Tibial nerve (tissue), 4 donors: Measurements from ENCODE around the gene CELF3. TPM values are rescaled to one million over a fixed set of nuclear protein-coding genes. Genes with fewer than 3 reads are reported as not detected.

Source experiments
- DNase-seq, 2 donors: peaks; one replicate each; pipeline ENCODE4 v3.0.0-alpha.2; 2019; ENCODE audit warnings: low spot score in 2 of 2
- H3K27ac ChIP-seq, 4 donors: fragments of 200-600 bp; sonication (generic) in 3 of 4; one replicate each; pipeline ENCODE4 v1.5.1; 2017 to 2019; ENCODE audit warnings: mild to moderate bottlenecking in 1 of 4
- H3K27me3 ChIP-seq, 2 donors: fragments of 200-600 bp; sonication (generic) in 1 of 2; one replicate each; pipeline versions ENCODE4 v1.5.1 to v1.6.0; 2017 to 2019
- H3K36me3 ChIP-seq, 3 donors: fragments of 200-600 bp; sonication (generic); one replicate each; pipeline ENCODE4 v1.5.1; 2018 to 2019
- H3K4me1 ChIP-seq, 4 donors: fragments of 200-600 bp; sonication (generic) in 3 of 4; one replicate each; pipeline ENCODE4 v1.5.1; 2017 to 2019
- H3K4me3 ChIP-seq, 4 donors: fragments of 200-600 bp; sonication (generic) in 3 of 4; one replicate each; pipeline ENCODE4 v1.5.1; 2017 to 2019; ENCODE audit warnings: mild to moderate bottlenecking in 1 of 4, moderate library complexity in 1 of 4
- H3K9me3 ChIP-seq, 4 donors: fragments of 200-600 bp; sonication (generic) in 3 of 4; one replicate each; pipeline ENCODE4 v1.5.1; 2017 to 2019
- EP300 ChIP-seq, 2 donors: sonication (generic); formaldehyde crosslinking; IDR thresholded peaks; one replicate each; pipeline ENCODE4 v1.6.1; 2017; ENCODE audit warnings: antibody characterized with exemption in 2 of 2, mild to moderate bottlenecking in 1 of 2
- POLR2A ChIP-seq, 2 donors: fragments of 450-650 bp; IDR thresholded peaks; one replicate each; pipeline ENCODE4 v1.6.1; 2017; ENCODE audit warnings: antibody characterized with exemption in 2 of 2, mild to moderate bottlenecking in 2 of 2, moderate library complexity in 2 of 2
- WGBS, 2 donors: methylation state at CpG; one replicate each; pipeline ENCODE4 v1.1.5; 2018; 5-methylcytosine and 5-hydroxymethylcytosine counted together
- total RNA-seq, 4 donors: library from RNA; depleted of rRNA; stranded (reverse); fragments of >200 nt; gene quantifications; one replicate each; pipeline ENCODE4 v1.1.0, GENCODE V29; 2016
- TF ChIP-seq, protein P1 (sequence below), 5 experiments: fragments of 200-600 bp in 3 of 5; fragments of 450-650 bp in 2 of 5; sonication (generic) in 3 of 5; IDR thresholded peaks; one replicate each; pipeline ENCODE4 v1.5.1; 2016 to 2019; ENCODE audit warnings: antibody characterized with exemption in 5 of 5, mild to moderate bottlenecking in 3 of 5, moderate library complexity in 2 of 5

Gene CELF3
- total RNA-seq, 4 donors from 2014 or later, result not detected

- 79 to 82% methylated on average over 15 of the region's 15 CpGs for WGBS, 2 donors
- H3K27me3 ChIP-seq, result peaks cover 0 to 17% of the 10 kb centered on the region in 2 donors
- no peaks in the 10 kb centered on the region for H3K36me3 ChIP-seq
- H3K4me1 ChIP-seq, result no peaks in the 10 kb centered on the region
- no peak for DNase-seq
- no peaks in the 10 kb centered on the region for H3K9me3 ChIP-seq
- no peak overlapping the region for H3K27ac ChIP-seq
- H3K4me3 ChIP-seq, result no peak overlapping the region
- no peak for TF ChIP-seq EP300 (IDR thresholded peaks at IDR 0.05)
- TF ChIP-seq POLR2A (IDR thresholded peaks at IDR 0.05), result no peak
- TF ChIP-seq, protein P1, sequence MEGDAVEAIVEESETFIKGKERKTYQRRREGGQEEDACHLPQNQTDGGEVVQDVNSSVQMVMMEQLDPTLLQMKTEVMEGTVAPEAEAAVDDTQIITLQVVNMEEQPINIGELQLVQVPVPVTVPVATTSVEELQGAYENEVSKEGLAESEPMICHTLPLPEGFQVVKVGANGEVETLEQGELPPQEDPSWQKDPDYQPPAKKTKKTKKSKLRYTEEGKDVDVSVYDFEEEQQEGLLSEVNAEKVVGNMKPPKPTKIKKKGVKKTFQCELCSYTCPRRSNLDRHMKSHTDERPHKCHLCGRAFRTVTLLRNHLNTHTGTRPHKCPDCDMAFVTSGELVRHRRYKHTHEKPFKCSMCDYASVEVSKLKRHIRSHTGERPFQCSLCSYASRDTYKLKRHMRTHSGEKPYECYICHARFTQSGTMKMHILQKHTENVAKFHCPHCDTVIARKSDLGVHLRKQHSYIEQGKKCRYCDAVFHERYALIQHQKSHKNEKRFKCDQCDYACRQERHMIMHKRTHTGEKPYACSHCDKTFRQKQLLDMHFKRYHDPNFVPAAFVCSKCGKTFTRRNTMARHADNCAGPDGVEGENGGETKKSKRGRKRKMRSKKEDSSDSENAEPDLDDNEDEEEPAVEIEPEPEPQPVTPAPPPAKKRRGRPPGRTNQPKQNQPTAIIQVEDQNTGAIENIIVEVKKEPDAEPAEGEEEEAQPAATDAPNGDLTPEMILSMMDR (IDR thresholded peaks at IDR 0.05), result no peak
Observed at GRCh38 chr1:151708891-151709290, 7.7 kb downstream of the CELF3 start.

DNA sequence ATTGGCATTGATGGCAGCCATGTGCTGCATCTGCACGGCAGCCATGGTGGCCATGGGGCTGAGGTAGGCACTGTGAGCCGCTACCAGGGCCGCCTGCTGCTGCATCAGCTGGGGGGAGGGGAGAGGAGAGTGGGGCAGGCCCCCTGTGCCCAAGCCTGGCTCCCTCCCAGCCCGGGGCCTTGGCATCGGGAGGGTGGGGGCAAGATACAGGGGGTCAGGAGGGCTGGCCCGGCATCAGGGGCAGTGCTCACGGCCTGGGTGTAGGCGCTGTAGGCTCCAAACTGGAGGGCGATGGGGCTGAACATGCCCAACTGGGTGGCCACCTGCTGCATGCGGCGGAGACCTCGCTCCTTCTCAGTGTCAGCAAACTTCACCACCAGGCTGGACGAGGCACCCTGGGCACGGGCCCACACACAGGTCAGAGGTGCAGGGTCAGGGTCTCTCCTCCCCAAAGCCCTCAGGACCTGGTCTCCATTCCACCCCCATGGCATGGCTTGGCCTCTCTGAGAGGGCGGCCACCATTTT is 9.0 kb downstream of the CELF3 start:
- TF ChIP-seq, protein P1 (IDR thresholded peaks at IDR 0.05), result no peak
- TF ChIP-seq EP300 (IDR thresholded peaks at IDR 0.05) (no peak), POLR2A (IDR thresholded peaks at IDR 0.05) (no peak)
- WGBS, 2 donors, result 80 to 87% methylated on average over 13 to 15 of the region's 15 CpGs
- Histone ChIP-seq H3K4me3 (no peak overlapping the region), H3K4me1 (peaks cover 0 to 6% (median 0%) of the 10 kb centered on the region in 4 donors), H3K36me3 (no peaks in the 10 kb centered on the region), H3K9me3 (no peaks in the 10 kb centered on the region), H3K27ac (no peak overlapping the region), H3K27me3 (peaks cover 0 to 10% of the 10 kb centered on the region in 2 donors)
- no peak for DNase-seq

GRCh38 chr1:151706464-151707415 is 9.9 kb downstream of the CELF3 start:
- H3K36me3 ChIP-seq, result peaks cover 0 to 5% (median 0%) of the 10 kb centered on the region in 3 donors
- H3K27ac ChIP-seq, result no peak overlapping the region
- H3K4me3 ChIP-seq, result no peak overlapping the region
- WGBS, 2 donors, result 78 to 79% methylated on average over 19 to 21 of the region's 21 CpGs
- H3K9me3 ChIP-seq, result no peaks in the 10 kb centered on the region
- TF ChIP-seq, protein P1 (IDR thresholded peaks at IDR 0.05), result no peak
- TF ChIP-seq EP300 (IDR thresholded peaks at IDR 0.05) (no peak), POLR2A (IDR thresholded peaks at IDR 0.05) (no peak)
- peaks cover 0 to 6% (median 0%) of the 10 kb centered on the region in 4 donors for H3K4me1 ChIP-seq
- no peak for DNase-seq
- peaks cover 0 to 3% of the 10 kb centered on the region in 2 donors for H3K27me3 ChIP-seq

DNA sequence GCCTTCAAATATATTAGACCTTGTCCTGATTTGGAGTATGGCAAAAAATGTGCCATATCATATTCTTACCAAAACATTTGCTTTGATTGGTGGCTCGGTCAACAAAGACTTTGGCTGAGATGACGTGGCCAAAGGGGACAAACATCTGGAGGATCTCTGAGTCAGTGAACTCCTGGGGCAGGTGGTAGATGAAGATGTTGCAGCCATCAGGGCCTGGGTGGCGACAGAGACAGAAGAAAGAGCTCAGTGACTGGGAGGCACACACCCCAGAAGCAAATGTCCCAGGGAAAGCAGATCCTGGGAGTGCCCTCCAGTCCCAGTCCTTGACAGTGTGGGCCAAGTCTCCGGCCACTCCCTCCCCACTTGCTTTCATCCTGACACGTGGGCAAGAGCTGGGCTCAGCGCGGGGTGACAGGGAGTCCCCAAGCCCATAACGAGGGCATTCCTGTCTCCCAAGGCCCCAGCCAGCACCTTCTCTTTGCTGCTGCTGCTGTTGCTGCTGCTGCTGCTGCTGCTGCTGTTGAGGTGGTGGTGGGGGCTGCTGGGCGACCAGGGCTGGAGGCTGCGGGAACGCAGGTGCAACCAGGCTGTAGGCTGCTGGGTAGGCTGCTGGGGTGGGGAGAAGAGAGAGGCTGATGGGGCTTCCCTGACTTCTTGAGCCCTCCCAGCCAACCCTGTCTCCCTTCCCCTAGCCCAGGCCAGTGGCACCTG is 10.7 kb downstream of the CELF3 start:
- TF ChIP-seq EP300 (IDR thresholded peaks at IDR 0.05), result no peak
- TF ChIP-seq POLR2A (IDR thresholded peaks at IDR 0.05), result no peak
- TF ChIP-seq, protein P1 (IDR thresholded peaks at IDR 0.05), result no peak
- no peaks in the 10 kb centered on the region for H3K27me3 ChIP-seq
- peaks cover 0 to 6% (median 0%) of the 10 kb centered on the region in 4 donors for H3K4me1 ChIP-seq
- H3K27ac ChIP-seq, result no peak overlapping the region
- peaks cover 0 to 14% (median 0%) of the 10 kb centered on the region in 3 donors for H3K36me3 ChIP-seq
- no peak overlapping the region for H3K4me3 ChIP-seq
- DNase-seq, result no peak
- no peaks in the 10 kb centered on the region for H3K9me3 ChIP-seq
- 65 to 75% methylated on average over 8 to 10 of the region's 11 CpGs for WGBS, 2 donors
